Muscle of back (tissue), 11 donors: ENCODE data around the gene PTCRA. TPM values are rescaled to one million over a fixed set of nuclear protein-coding genes. Genes with fewer than 3 reads are reported as not detected.
"Not testable (repeated sequence)": the region's sequence is repeated elsewhere in the genome, so short reads cannot be mapped to it uniquely, and the experiment has no call there.

ENCODE experiments used
- DNase-seq, 3 donors: peaks; one replicate each; pipeline versions ENCODE4 v3.0.0 to v3.0.0-alpha.2; 2013
- polyA plus RNA-seq, 10 donors: library from polyadenylated mRNA; unstranded; fragments of 120-200 nt; gene quantifications; one replicate each; pipeline ENCODE4 v1.2.1, GENCODE V29; 2013; ENCODE audit not compliant: insufficient read length in 10 of 10

The PTCRA gene
- polyA plus RNA-seq, 10 donors: not detected

DNA sequence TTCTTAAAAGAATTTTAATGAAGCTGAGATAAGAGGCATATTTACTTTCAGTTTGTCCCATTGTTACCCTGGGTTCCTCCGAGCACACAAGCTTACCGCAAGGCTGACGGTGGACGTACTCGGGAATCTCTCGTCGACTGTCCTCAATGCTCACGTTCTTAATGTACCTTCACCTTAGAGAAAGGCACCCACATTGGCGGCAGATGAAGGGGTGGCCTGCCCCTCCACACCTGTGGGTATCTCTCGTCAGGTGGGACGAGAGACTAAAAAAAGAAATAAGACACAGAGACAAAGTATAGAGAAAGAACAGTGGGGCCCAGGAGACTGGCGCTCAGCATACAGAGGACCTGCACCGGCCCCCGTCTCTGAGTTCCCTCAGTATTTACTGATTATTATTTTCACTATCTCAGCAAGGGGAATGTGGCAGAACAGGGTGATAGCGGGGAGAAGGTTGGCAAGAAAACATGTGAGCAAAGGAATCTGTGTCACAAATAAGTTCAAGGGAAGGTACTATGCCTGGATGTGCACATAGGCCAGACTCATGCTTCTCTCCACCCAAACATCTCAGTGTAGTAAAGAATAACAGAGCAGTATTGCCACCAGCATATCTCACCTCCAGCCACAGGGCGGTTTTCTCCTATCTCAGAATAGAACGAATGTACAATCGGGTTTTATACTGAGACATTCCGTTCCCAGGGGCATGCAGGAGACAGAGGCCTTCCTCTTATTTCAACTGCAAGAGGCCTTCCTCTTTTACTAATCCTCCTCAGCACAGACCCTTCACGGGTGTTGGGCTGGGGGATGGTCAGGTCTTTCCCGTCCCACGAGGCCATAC lies 13.2 kb upstream of the PTCRA start:
- not testable (repeated sequence) for DNase-seq

DNA sequence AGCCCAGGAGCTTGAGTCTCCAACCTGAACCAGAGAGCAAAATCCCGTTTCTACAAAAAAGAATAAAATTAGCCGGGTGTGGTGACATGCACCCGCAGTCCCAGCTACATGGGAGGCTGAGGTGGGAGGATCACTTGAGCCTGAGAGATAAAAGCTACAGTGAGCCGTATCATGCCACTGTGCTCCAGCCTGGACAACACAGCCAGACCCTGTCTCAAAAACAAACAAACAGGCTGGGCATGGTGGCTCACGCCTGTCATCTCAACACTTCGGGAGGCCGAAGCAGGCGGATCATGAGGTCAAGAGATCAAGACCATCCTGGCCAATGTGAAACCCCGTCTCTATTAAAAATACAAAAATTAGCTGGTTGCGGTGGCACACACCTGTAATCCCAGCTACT lies 11.4 kb upstream of the PTCRA start:
- DNase-seq: no peak

DNA sequence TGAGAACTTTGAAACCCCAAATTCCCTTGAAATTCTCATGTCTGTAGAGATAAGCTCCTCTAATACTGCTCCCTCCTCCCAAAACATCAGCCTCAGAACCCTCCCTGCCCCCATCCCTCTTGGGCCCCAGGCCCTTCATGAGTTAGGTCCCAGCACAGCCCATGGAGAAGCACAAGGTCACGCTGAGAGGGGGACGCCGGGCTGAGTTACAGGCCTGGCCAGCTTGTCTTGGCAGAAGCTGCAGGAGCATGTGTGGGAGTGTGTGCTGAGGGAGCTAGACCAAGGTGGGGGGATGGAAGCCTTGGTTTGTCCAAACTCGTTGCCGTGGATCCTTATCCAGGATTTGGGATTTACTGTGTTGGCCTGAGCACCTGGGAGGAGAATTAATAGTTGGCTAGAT lies 8.5 kb upstream of the PTCRA start:
- DNase-seq: peak in 1 of 3 donors; percentile 30

DNA sequence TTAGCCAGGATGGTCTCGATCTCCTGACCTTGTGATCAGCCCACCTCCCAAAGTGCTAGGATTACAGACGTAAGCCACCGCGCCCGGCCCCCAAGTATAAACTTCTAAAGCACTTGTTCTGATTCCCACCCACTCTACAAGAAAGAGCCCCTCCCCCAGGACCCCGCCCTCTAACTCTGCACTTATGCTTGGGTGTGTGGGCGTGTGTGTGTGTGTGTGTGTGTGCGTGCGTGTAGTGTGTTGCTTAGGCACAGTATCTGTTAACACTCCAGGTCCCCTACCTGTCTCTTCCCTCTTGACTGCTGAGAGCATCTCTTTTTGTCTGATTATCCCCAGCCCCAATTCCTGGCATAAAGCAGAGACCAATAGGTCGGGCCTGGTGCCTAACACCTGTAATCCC lies 6.0 kb upstream of the PTCRA start:
- DNase-seq: no peak

DNA sequence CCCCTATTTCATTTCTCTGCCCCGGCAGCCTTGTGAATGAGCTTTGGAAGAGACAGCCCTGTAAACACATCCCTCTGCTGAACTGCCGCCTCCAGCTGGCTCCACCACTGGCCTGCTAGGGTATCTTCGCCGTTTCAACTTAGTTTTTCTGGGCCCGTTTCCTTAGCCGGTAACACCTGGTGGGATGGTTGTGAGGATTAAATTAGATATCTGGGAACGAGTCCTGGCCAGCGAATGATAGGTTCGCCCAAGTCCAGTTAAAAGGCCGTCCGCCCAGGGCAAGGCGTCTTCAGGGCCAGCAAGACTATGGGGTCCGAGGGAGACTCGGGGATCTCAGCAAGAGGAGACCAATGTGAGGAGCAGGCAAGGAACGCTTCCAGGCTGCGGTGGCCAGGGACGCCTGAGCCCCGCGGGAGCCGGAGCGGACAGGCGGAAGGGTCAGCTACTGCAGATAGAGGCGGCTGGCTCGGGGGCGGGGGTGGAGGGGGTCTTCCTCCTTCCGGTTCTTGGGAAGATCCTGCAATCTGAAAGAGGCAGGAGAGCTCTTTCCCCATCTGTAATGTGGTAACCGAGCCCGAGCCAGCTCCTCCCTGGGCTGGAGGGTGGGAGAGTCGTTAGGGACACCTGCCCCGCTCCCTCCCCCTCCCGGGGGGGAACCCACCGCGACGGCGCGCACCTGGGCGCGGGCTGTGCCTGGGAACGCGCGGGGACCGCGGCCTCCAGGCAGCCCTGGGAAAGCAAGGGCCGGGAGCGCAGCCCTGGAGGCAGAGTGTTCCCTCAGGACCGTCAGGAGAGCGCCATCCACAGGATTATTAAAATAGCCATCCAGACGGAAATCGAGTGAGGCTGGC lies 4.5 kb upstream of the PTCRA start:
- DNase-seq: peak in 1 of 3 donors; percentile 44

DNA sequence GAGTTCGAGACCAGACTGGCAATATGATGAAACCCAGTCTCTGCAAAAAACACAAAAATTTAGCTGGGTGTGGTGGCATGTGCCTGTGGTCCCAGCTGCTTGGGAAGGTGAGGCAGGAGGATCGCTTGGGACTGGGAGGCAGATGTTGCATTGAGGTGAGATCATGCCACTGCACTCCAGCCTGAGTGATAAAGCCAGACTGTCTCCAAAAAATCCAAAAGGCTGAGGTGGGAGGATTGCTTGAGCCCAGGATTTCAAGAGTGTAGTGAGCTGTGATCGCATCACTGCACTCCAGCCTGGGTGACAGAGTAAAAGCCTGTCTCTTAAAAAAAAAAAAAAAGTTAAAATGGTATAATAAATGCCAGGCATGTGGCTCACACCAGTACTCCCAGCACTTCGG lies 1.3 kb upstream of the PTCRA start:
- DNase-seq: no peak

DNA sequence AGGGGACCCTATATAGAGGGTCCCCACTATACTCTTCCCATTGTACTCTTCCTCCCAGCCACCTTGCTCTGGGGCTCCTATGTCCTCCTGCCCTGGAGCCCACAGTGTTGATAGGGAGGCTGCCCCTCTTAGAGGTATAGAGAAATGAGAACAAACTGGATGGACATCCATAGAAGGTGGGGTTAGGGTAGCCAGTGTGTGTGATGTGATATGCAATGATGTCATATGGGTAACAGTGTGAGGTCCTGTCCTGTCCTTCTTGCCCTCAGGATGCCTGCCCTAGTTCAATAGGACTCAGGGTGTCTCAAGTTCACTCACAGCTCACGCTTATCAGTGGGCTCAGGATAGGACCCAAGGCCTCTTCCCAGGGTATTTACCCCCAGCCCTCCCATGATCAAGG lies 435 bp downstream of the PTCRA start:
- DNase-seq: no peak

DNA sequence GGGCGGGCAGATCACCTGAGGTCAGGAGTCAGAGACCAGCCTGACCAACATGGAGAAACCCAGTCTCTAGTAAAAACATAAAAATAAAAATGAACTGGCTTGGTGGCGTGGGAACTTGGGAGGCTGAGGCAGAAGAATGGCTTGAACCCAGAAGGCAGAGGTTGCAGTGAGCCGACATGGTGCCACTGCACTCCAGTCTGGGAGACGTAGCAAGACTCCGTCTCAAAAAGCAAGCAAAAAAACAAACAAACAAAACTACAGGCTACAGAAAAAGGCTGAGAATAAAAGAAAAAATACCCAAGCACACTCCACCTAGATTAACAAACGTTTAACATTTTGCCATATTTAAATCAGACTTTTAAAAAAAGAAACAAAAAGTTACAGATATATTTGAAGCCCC lies 5.9 kb downstream of the PTCRA start:
- no peak for DNase-seq

DNA sequence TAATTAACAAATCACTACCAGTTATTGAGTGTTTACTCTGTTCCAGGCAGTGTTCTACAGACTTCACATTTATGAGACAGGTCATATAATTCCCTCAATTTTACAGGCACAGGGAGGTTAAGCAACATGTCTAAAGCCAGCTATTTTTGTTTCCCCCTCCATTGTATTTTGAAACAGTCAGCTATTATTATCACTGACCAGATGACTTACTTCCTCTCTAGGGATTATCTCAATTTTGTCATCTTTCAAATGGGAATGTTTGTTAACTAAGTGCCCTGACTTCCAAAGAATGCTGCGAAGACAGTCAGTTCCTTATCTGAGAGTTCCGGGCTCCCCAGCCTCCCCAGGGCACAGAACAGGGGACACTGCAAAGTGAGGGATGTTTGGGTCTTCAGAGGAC lies 7.8 kb downstream of the PTCRA start:
- DNase-seq: no peak

DNA sequence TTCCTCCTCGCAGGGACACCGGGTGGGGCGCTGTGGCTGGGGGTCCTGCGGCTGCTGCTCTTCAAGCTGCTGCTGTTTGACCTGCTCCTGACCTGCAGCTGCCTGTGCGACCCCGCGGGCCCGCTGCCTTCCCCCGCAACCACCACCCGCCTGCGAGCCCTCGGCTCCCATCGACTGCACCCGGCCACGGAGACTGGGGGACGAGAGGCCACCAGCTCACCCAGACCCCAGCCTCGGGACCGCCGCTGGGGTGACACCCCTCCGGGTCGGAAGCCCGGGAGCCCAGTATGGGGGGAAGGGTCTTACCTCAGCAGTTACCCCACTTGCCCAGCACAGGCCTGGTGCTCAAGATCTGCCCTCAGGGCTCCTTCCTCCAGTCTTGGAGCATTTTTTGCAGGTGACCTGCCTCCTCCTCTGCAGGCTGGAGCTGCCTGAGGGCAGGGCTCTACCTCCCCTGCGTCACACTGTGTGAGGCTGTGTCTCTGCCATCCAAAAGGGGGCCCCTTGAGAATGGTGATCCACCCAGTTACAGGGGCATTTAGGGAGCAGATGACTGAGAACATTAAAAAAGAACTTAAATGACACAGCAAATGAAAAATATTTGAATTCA lies 9.5 kb downstream of the PTCRA start:
- no peak for DNase-seq

DNA sequence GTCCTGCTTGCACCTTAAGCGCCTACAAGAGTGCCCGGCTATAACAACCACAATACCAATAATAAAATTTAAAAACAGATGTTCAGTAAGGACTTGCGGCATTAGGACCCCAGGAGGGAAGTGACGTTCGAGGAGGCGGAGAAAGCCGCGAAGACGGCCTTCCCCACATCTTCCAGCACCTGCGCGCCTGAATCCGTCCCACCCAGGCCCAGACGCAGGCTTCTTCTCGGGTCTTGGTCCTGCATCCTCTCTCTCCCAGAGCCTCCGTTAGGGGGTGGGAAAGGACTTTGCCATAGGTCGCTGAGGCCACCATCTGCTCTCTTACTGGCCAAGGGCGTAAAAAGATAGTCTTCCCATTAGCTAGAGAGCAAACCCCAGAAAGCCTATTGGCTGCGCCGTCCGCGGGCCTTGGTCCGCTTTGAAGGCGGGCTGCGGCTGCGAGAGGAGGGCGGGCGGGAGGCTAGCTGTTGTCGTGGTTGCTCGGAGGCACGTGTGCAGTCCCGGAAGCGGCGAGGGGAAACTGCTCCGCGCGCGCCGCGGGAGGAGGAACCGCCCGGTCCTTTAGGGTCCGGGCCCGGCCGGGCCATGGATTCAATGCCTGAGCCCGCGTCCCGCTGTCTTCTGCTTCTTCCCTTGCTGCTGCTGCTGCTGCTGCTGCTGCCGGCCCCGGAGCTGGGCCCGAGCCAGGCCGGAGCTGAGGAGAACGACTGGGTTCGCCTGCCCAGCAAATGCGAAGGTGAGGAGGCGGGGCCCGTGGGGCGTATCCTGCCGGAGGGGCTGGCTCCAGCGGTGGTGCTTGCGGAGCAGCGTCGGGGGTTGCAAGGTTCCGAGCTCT lies 13.3 kb downstream of the PTCRA start, which contains the start of gene CNPY3:
TSS of gene CNPY3 (plus strand) at position 495 of the 835 bp plus-strand sequence. CDS start at position 586, 91 bp downstream.
- DNase-seq: peak; percentile 95 to 99 (median 98)

DNA sequence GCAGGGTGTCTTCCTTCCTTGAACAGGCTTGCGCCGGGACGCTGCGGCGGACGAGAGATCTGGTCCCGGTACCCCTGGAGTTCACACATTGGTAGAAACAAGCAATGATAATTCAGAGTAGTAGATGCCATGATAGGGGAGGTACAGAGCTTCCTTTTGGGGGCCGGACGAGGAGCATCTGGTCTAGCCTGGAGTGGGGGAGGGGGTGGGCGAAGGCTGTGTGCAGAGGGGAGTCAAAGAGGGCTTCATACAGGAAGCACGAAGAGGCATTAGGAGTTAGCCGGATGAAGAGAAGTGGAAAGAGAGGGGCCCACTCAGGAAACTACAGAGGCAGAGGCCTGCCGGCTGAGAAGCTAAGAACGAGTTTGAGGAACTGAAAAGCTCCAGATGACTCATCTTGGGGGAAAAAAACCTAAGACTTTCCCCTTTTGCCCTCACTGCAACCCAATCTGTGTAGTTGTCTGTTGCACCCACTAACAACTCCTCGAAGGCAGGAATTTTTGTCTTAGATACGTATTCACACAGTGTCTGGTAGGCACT lies 14.0 kb downstream of the PTCRA start:
- DNase-seq: peak in 2 of 3 donors; percentile 51 to 68

DNA sequence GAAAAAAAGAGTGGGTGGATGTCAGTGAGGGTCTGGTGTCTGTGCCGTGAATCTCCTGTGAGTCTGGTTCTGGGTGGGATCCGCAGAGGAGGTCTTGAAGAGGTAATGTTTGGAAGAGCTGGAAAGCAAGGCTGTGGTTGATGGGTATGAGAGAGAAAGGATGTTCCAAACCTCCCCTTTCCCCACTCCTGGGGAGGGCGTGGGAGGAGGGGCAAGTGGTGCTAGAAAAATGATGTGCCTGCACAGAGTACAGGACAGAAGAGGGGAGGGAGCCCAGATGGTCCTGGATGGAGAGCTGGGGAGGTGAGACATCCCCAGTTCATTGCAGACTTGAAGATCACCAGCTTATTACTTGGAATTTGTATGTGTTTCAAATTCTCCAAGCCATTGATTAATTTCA lies 16.6 kb downstream of the PTCRA start:
- no peak for DNase-seq

DNA sequence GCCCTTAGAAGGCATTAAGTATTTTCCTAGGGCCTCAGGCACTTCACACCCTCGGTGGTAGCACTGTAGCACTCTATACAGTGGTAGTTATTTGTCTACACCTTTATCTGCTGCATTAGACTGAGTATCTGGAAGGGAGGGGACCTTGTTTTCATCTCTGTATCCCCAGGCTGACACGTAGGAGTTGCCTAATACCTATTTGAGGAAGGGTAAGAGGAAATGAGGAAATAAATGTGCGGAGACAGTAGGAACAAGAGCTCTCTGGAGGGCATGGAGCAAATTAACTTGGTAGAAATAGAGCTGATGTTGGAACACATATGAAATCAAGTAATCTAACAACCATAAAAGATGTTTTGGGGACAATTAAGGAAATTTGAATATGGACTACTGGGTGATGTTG lies 17.4 kb downstream of the PTCRA start:
- DNase-seq: no peak

DNA sequence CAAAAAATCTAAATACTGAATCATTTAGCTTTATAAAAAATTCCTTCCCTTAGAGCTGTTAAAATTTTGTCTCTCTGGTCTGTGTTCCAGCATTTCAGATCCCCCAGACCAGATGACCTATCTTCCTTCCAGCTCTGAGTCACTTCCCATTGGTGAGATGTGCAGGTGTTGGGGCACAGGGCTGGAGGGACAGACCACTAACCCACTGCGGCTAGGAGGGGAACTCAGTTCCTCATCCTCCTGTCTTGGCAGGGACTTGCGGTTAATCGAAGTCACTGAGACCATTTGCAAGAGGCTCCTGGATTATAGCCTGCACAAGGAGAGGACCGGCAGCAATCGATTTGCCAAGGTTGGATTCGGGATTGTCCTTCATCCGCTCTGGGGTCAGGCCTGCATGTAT lies 19.5 kb downstream of the PTCRA start:
- no peak for DNase-seq

DNA sequence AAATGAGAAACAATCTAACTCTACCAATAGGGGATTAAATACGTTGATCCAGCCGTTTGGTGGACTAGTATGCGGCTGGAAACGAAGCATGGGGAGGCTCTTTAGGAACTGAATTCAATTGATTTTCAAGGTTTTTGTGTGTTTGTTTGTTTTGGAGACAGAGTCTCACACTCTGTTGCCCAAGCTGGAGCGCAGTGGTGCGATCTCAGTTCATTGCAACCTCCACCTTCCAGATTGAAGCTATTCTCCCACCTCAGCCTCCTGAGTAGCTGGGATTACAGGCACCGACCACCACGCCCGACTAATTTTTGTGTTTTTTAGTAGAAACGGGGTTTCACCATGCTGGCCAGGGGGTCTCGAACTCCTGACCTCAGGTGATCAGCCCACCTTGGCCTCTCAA lies 20.5 kb downstream of the PTCRA start:
- DNase-seq: no peak

DNA sequence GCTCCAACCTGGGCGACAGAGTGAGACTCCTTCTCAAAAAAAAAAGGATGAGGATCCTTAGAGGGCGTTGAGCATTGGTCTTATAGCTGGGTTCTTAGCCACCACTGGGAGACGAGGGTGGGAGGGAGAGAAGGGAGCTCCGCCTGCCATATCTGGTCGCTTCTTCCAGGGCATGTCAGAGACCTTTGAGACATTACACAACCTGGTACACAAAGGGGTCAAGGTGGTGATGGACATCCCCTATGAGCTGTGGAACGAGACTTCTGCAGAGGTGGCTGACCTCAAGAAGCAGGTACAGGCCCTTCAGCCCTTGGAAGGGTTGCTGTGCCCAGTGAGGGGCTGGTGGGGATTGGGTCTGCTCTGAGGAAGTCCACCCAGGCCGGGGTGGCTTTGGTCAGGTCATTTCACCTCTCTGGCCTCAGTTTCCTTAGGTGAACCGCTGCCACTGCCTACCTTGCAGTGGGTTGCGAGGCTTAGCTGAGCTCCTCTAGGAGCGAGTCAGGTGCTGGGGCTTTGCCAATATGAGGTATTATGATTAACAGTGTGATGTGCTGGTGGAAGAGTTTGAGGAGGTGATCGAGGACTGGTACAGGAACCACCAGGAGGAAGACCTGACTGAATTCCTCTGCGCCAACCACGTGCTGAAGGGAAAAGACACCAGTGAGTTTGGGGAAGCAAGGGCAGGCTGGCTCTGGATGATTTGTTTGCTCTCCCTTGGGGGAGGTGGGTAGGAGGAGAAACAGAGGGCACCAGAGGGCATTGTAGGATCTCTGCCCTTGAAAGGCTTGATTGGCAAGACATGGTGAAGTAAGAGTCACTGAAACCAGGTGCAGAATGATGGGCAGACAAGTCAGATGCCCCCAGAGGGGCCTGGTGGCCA lies 21.9 kb downstream of the PTCRA start:
- DNase-seq: no peak

DNA sequence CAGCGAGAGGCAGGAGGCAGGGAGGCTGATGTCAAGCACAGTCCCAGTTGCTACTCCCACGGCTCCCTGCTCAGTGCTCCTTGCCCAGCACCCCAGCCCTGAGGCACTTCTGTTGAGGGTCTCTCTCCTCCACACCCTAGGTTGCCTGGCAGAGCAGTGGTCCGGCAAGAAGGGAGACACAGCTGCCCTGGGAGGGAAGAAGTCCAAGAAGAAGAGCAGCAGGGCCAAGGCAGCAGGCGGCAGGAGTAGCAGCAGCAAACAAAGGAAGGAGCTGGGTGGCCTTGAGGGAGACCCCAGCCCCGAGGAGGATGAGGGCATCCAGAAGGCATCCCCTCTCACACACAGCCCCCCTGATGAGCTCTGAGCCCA lies 22.6 kb downstream of the PTCRA start:
- DNase-seq: no peak

DNA sequence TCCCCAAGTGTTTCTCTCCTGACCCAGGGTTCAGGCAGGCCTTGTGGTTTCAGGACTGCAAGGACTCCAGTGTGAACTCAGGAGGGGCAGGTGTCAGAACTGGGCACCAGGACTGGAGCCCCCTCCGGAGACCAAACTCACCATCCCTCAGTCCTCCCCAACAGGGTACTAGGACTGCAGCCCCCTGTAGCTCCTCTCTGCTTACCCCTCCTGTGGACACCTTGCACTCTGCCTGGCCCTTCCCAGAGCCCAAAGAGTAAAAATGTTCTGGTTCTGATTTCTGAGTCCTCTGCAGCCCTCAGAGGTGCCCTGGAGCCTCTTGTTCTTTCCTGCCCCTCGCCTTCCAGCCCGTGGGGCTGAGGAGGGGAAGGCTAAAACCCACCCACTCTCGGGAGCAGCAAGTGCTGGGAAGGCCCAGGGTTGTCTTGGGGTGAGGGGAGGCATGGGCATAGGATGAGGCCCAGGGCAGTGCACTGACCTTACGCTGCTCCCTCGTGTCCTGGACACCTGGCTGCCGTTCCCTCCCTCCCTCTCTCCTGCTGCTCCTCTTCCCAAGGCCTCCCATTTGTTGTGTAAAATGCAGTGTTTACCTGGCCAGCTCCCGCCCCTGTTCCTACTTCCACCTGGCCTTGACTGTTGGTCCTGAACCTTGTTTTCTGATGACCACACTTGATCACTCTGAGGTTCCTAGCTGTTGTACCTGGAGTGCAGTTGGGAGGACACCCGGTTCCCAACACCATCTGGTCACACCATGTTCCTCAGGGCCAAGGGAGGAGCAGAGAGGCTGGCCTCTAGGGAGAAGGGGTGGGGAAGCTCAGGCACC lies 23.3 kb downstream of the PTCRA start:
- no peak for DNase-seq
